Spinal cord (tissue), 10 donors: ENCODE results near the gene ARSJ. TPM values are rescaled to one million over a fixed set of nuclear protein-coding genes. Genes with fewer than 3 reads are reported as not detected.
"Not testable (repeated sequence)": the region's sequence is repeated elsewhere in the genome, so short reads cannot be mapped to it uniquely, and the experiment has no call there.

Source experiments
- DNase-seq, 6 donors: peaks; one replicate each; pipeline versions ENCODE4 v3.0.0 to v3.0.0-alpha.2; 2013 to 2015; ENCODE audit warnings: low spot score in 6 of 6, low read depth in 4 of 6
- H3K27ac ChIP-seq: one replicate; pipeline ENCODE4 v1.5.1; 2013; ENCODE audit warnings: low read depth, low read length, control low read depth
- H3K27me3 ChIP-seq: one replicate; pipeline ENCODE4 v1.6.1; 2013; ENCODE audit warnings: low read length; ENCODE audit not compliant: control insufficient read depth, insufficient read depth
- H3K36me3 ChIP-seq: one replicate; pipeline ENCODE4 v1.6.1; 2013; ENCODE audit warnings: low read length; ENCODE audit not compliant: control insufficient read depth, insufficient read depth
- H3K4me1 ChIP-seq: one replicate; pipeline ENCODE4 v1.6.1; 2013; ENCODE audit warnings: low read length; ENCODE audit not compliant: control insufficient read depth, insufficient read depth
- H3K4me3 ChIP-seq: one replicate; pipeline ENCODE4 v1.5.1; 2013; ENCODE audit warnings: low read depth, low read length, control low read depth
- H3K9me3 ChIP-seq: one replicate; pipeline ENCODE4 v1.6.1; 2013; ENCODE audit warnings: low read length; ENCODE audit not compliant: control insufficient read depth, insufficient read depth
- WGBS: methylation state at CpG from one replicate; pipeline ENCODE4 v1.1.5; 2013; ENCODE audit warnings: missing lambda C conversion rate; ENCODE audit not compliant: insufficient coverage; 5-methylcytosine and 5-hydroxymethylcytosine counted together
- polyA plus RNA-seq, 2 donors: library from polyadenylated mRNA; unstranded; fragments of 120-200 nt; gene quantifications; one replicate each; pipeline ENCODE4 v1.2.1, GENCODE V29; 2013; ENCODE audit not compliant: insufficient read length in 2 of 2
- total RNA-seq, 2 donors: library from RNA; depleted of rRNA in 1 of 2; stranded (reverse); fragments of 120-200 nt in 1 of 2; fragments of >200 nt in 1 of 2; gene quantifications; one replicate each; pipeline versions ENCODE4 v1.2.3 to v1.2.4, GENCODE V29; 2013 to 2014
- donor health status: healthy.

The ARSJ gene
- total and polyA plus RNA-seq, 4 donors: 0.66 to 3.1 (median 1.5) TPM

GRCh38 chr4:113952452-113953029 is 26.9 kb downstream of the ARSJ start:
- no peak overlapping the region for H3K27ac ChIP-seq
- peak in 2 of 6 donors; percentile 40 for DNase-seq
- no peaks in the 10 kb centered on the region for H3K27me3 ChIP-seq
- no peak overlapping the region for H3K4me3 ChIP-seq
- H3K36me3 ChIP-seq: no peaks in the 10 kb centered on the region
- H3K4me1 ChIP-seq: no peaks in the 10 kb centered on the region
- H3K9me3 ChIP-seq: no peaks in the 10 kb centered on the region
- 16% methylated on average over 2 of the region's 9 CpGs for WGBS

- H3K27me3 ChIP-seq: no peaks in the 10 kb centered on the region
- no peak overlapping the region for H3K4me3 ChIP-seq
- no peaks in the 10 kb centered on the region for H3K4me1 ChIP-seq
- no peaks in the 10 kb centered on the region for H3K9me3 ChIP-seq
- DNase-seq: peak in 1 of 6 donors; percentile 61
- no peaks in the 10 kb centered on the region for H3K36me3 ChIP-seq
- no peak overlapping the region for H3K27ac ChIP-seq
- WGBS: 25% methylated on average over 1 of the region's 6 CpGs
Measured at GRCh38 chr4:113951263-113951662, 28.2 kb downstream of the ARSJ start.

DNA sequence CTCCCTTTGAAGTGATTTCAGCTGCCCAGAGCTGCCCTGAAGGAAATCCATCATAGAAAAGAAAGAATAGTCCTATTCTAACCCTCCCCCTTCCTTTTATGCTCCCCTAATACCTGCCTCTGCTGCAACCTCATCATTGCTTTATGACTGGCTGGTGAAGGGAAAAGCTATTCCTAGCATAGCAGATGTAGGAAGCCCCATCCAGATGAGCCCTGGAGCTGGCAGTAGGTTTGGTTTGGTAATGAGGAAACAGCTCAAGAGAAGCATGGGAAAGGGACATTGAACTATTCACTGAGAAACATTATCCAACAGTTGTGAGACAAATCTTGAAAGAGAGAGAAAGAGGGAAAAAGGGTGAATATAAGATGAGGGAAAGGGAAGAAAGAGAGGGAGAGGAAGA is 29.2 kb downstream of the ARSJ start:
- Histone ChIP-seq H3K4me1 (no peaks in the 10 kb centered on the region), H3K27me3 (no peaks in the 10 kb centered on the region), H3K36me3 (no peaks in the 10 kb centered on the region), H3K27ac (no peak overlapping the region), H3K4me3 (no peak overlapping the region), H3K9me3 (no peaks in the 10 kb centered on the region)
- DNase-seq: peak in 1 of 6 donors; percentile 14

GRCh38 chr4:113947484-113947883 is 32.0 kb downstream of the ARSJ start:
- no CpG with 5 or more reads among the region's 1 CpG for WGBS
- Histone ChIP-seq H3K9me3 (no peaks in the 10 kb centered on the region), H3K36me3 (no peaks in the 10 kb centered on the region), H3K4me3 (no peak overlapping the region), H3K27ac (no peak overlapping the region), H3K27me3 (no peaks in the 10 kb centered on the region), H3K4me1 (no peaks in the 10 kb centered on the region)
- no peak for DNase-seq

DNA sequence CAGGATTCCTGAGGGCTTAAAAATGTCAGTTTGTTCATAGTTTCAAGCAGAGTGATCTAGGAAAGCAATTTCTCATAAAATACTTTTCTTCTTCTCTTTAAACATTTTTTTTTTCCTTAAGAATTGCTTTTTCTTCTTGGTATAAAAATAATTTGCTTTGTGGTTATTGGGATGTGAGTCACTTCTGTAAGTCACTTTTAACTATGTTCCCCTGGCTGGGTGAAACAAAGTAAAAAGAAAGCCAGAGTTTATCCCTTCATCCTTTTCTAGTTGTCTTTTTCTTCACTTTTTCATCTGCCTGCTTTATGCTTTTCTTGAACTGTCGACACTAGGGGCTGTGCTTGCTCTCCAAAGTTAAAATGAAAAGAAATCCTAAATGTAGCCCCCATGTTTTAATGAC is 33.5 kb downstream of the ARSJ start:
- Histone ChIP-seq H3K9me3 (no peaks in the 10 kb centered on the region), H3K36me3 (no peaks in the 10 kb centered on the region), H3K4me1 (no peaks in the 10 kb centered on the region), H3K27me3 (no peaks in the 10 kb centered on the region), H3K4me3 (no peak overlapping the region), H3K27ac (no peak overlapping the region)
- DNase-seq: no peak
- WGBS: 0% methylated on average over 1 of the region's 1 CpG

DNA sequence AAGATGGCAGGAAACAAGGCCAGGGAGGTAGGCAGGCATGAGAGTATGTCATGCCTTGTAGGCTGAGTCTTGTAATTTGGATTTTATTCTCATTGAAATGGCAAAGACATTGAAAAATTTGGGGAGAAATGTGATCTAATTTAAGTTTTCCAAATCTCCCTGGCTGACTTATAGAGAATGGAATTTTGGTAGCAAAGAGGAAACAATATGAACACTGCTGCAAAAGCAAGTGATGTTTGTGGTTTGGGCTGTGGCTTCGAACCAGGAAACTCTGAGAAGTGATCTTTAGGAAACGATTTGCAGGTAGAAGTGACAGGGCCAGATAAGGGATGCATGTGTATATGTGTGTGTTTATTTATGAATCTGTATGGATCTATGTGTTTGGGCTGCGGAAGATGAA is 35.6 kb downstream of the ARSJ start:
- 80% methylated on average over 2 of the region's 3 CpGs for WGBS
- no peak overlapping the region for H3K4me3 ChIP-seq
- no peak overlapping the region for H3K27ac ChIP-seq
- no peaks in the 10 kb centered on the region for H3K27me3 ChIP-seq
- no peaks in the 10 kb centered on the region for H3K36me3 ChIP-seq
- no peaks in the 10 kb centered on the region for H3K9me3 ChIP-seq
- no peaks in the 10 kb centered on the region for H3K4me1 ChIP-seq
- DNase-seq: no peak

GRCh38 chr4:113943085-113943484 is 36.4 kb downstream of the ARSJ start:
- WGBS: 50% methylated on average over 1 of the region's 1 CpG
- H3K36me3 ChIP-seq: no peaks in the 10 kb centered on the region
- no peak for DNase-seq
- H3K27ac ChIP-seq: no peak overlapping the region
- no peaks in the 10 kb centered on the region for H3K27me3 ChIP-seq
- H3K9me3 ChIP-seq: peaks cover under 1% of the 10 kb centered on the region
- no peak overlapping the region for H3K4me3 ChIP-seq
- no peaks in the 10 kb centered on the region for H3K4me1 ChIP-seq

- no peak overlapping the region for H3K4me3 ChIP-seq
- H3K27ac ChIP-seq: no peak overlapping the region
- peaks cover 1% of the 10 kb centered on the region for H3K9me3 ChIP-seq
- DNase-seq: no peak
- no CpG with 5 or more reads among the region's 1 CpG for WGBS
- H3K27me3 ChIP-seq: no peaks in the 10 kb centered on the region
- H3K4me1 ChIP-seq: no peaks in the 10 kb centered on the region
- H3K36me3 ChIP-seq: no peaks in the 10 kb centered on the region
Measured at GRCh38 chr4:113941836-113942235, 37.6 kb downstream of the ARSJ start.

DNA sequence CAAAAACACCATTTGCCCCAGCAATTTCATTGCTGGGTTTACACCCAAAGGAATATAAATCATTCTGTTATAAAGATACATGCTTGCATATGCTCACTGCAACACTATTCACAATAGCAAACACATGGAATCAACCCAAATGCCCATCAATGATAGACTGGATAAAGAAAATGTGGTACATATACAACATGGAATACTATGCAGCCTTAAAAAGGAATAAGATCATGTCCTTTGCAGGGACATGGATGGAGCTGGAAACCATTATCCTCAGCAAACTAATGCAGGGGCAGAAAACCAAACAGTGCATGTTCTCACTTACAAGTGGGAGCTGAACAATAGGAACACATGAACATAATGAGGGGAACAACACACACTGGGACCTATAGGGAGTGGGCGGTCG is 39.3 kb downstream of the ARSJ start:
- DNase-seq, H3K36me3 ChIP-seq, H3K27ac ChIP-seq, H3K9me3 ChIP-seq, H3K27me3 ChIP-seq, H3K4me1 ChIP-seq, H3K4me3 ChIP-seq: not testable (repeated sequence)
- 100% methylated on average over 2 of the region's 2 CpGs for WGBS

- Histone ChIP-seq H3K27ac (no peak overlapping the region), H3K27me3 (no peaks in the 10 kb centered on the region), H3K4me3 (no peak overlapping the region), H3K4me1 (no peaks in the 10 kb centered on the region), H3K36me3 (no peaks in the 10 kb centered on the region), H3K9me3 (peaks cover 1% of the 10 kb centered on the region)
- no peak for DNase-seq
Measured at GRCh38 chr4:113935190-113935589, 44.3 kb downstream of the ARSJ start.
